ENCODE measurements around the gene PCBD2.

DNA sequence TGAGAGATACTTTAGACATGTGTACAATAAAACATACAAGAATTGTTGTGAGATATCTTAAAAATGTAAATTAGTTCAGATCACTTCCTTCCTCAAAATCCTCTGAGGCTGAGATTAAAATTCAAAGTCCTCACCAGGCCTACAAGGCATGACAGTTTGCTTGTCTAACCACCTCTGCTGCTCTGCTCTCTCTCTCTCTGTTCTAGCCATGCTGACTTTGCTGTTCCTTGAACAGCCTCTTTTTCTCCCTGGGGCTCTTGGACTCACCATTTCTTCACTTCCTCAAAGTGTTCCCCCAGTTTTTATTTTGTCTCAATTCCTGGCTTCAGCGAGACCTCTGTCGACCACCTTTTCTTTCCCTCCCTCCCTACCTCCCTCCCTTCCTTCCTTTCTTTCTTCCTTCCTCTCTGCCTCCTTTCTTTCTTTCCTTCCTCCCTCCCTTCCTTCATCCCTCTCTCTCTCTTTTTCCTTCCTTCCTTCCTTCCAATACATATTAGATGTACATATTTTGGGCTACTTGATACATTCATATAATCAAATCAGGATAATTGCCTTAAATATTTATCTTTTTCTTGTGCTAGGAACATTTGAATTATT lies 89.7 kb downstream of the PCBD2 start:
- TF ChIP-seq, protein P1, sequence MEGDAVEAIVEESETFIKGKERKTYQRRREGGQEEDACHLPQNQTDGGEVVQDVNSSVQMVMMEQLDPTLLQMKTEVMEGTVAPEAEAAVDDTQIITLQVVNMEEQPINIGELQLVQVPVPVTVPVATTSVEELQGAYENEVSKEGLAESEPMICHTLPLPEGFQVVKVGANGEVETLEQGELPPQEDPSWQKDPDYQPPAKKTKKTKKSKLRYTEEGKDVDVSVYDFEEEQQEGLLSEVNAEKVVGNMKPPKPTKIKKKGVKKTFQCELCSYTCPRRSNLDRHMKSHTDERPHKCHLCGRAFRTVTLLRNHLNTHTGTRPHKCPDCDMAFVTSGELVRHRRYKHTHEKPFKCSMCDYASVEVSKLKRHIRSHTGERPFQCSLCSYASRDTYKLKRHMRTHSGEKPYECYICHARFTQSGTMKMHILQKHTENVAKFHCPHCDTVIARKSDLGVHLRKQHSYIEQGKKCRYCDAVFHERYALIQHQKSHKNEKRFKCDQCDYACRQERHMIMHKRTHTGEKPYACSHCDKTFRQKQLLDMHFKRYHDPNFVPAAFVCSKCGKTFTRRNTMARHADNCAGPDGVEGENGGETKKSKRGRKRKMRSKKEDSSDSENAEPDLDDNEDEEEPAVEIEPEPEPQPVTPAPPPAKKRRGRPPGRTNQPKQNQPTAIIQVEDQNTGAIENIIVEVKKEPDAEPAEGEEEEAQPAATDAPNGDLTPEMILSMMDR (IDR thresholded peaks at IDR 0.05; ENCODE audit: borderline replicate concordance, extremely low read depth, low read length, poor library complexity, severe bottlenecking), result no peak
- TF ChIP-seq EZH2 (IDR thresholded peaks at IDR 0.05; ENCODE audit: borderline replicate concordance, low read depth, low read length, severe bottlenecking), result no peak

Data from DND-41 (cell line).